ENCODE measurements around the gene MOXD1.

The MOXD1 gene

DNA sequence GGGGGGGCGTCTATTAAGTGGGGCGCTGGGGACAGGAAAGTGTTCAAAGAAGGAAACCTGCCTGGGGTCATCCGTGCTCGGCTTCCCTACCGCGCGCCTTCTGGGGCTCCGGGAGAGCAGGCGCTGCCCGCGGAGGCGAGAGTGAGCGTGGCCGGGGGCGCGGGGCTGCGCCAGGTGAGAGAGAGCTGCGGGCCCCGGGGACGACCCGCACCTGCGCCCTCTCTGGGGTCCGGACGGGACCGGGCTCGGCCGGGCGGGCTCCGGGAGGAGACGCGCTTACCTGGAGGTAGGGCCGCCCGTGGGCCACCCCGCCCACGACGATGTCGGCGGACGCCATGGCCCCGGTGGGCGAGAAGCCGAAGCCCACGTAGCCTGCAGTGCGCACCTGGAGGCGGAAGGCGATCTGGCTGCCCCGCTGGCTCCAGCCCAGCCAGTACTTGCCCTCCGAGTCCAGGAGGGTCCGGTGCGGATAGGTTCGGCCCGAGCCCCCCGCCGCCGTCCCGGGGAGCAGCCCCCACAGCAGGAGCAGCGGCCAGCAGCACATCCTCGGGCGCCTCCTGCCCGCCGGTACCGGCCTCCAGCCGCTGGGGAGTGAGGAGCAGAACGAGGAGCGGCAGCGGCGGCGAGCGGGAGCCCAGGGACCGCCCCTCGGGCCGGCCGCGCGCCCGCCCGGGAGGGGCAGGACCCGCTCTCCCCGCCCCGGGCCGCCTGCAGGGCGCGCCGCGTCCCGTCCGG is at the start of gene MOXD1:
Gene MOXD1, minus strand, starts transcription at position 593 of the 735 bp plus-strand sequence. Its CDS starts 49 bp downstream, at position 544.
- peak within 1 kb of the TSS; percentile 30 for H3K4me3 ChIP-seq (ENCODE audit: low read depth, low read length)
- no peaks in the 10 kb centered on the region for H3K36me3 ChIP-seq
- H3K27ac ChIP-seq = no peak within 1 kb of the TSS
- no peaks in the 10 kb centered on the region for H3K9me3 ChIP-seq (ENCODE audit: severe bottlenecking)
- TF ChIP-seq, protein P1, sequence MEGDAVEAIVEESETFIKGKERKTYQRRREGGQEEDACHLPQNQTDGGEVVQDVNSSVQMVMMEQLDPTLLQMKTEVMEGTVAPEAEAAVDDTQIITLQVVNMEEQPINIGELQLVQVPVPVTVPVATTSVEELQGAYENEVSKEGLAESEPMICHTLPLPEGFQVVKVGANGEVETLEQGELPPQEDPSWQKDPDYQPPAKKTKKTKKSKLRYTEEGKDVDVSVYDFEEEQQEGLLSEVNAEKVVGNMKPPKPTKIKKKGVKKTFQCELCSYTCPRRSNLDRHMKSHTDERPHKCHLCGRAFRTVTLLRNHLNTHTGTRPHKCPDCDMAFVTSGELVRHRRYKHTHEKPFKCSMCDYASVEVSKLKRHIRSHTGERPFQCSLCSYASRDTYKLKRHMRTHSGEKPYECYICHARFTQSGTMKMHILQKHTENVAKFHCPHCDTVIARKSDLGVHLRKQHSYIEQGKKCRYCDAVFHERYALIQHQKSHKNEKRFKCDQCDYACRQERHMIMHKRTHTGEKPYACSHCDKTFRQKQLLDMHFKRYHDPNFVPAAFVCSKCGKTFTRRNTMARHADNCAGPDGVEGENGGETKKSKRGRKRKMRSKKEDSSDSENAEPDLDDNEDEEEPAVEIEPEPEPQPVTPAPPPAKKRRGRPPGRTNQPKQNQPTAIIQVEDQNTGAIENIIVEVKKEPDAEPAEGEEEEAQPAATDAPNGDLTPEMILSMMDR (IDR thresholded peaks at IDR 0.05; ENCODE audit: low read depth, low read length) = no peak
- peaks cover 93% of the 10 kb centered on the region for H3K27me3 ChIP-seq (ENCODE audit: insufficient read depth, low read depth, severe bottlenecking)
- peak; percentile 20 for DNase-seq

DNA sequence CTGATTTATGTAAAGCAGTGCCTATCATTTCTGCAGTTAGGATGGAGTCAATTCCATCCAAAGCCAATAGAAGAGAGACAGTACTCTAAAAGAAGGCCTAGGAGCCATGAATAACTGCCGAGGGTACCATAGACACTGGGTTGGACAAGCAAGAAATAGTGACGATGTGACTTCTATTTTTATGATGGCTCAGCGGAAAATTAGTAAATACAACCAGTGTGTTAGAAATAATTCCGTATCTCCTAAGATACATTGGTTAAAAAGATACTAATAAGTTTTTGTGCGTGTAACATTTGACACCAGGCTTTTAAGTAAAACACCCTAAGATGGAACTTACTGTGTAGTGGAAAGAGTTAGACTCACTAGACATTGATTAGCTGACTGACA is 45.6 kb upstream of the MOXD1 start:
- H3K36me3 ChIP-seq = no peaks in the 10 kb centered on the region
- H3K9me3 ChIP-seq (ENCODE audit: severe bottlenecking) = no peaks in the 10 kb centered on the region
- H3K27me3 ChIP-seq (ENCODE audit: insufficient read depth, low read depth, severe bottlenecking) = no peaks in the 10 kb centered on the region
- no peak overlapping the region for H3K27ac ChIP-seq
- no peak overlapping the region for H3K4me3 ChIP-seq (ENCODE audit: low read depth, low read length)
- DNase-seq = no peak
- TF ChIP-seq, protein P1 (IDR thresholded peaks at IDR 0.05; ENCODE audit: low read depth, low read length) = no peak

DNA sequence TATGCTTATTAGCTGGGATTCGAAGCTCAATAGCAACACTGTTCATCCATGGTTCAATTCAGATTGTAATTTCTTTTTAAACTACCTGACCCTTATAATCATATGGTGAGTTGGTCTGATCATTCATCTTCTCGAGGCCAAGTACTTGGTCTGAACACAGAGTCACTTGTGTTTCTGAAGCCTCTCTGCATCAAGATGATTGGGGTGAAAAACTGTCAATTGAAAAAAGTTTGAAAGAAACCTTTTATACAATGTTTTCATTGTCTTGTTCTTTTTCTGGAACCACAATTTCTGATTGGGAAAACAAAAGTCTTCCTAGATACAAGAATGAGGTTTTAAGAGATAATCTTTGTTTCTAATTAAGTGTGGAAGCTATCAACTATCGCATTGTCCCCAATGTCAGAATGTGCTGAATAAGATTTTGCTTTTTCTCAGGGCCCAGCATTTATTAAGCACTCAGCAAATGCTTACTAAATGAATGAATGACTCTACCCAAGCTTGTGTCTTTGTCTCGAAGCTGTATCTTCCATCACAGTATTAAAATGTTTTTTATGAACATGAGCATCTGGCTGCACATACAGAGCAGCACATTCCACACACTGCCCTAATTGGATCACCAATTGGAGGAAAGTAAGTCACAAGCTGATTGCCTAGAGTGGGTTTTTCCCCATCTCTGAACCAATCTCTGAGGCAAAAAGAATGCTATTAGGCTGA is 45.0 kb upstream of the MOXD1 start:
- no peak overlapping the region for H3K4me3 ChIP-seq (ENCODE audit: low read depth, low read length)
- no peaks in the 10 kb centered on the region for H3K36me3 ChIP-seq
- H3K9me3 ChIP-seq (ENCODE audit: severe bottlenecking) = no peaks in the 10 kb centered on the region
- TF ChIP-seq, protein P1 (IDR thresholded peaks at IDR 0.05; ENCODE audit: low read depth, low read length) = no peak
- H3K27me3 ChIP-seq (ENCODE audit: insufficient read depth, low read depth, severe bottlenecking) = no peaks in the 10 kb centered on the region
- no peak for DNase-seq
- no peak overlapping the region for H3K27ac ChIP-seq

DNA sequence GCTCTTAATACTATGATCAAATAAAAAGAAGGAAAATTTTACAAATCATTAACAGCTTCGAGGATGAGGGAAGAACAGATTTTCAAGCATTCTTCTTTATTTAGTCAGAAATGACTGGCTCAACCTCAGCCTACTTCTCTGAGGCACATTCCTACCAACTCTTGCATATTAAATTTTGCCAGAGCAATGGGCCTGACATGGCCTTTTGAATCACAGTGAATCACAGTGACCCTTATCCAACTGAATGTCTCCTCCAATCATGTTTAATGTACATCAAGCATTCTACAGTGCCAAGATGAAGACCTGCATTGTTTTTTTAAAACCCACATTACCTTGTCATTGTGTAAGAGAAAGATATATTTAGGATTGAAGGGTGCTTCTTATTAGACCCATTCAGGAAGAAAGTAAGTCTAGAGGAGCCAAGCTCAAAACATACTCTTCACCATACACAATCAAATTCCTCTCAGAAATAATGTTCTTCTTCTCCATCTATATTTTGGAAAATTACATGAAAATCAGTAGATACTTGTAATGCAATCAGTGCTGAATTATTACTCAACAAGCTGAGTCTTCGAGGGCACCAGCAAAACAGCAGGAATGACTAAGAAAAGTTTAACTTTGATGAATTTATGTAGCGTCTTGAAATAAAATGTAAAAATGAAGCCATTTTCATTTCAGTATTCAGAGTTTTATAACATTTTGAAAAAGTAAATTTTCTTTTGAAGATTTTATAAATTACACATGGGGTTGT is 44.1 kb upstream of the MOXD1 start:
- Histone ChIP-seq H3K9me3 (ENCODE audit: severe bottlenecking) (no peaks in the 10 kb centered on the region), H3K4me3 (ENCODE audit: low read depth, low read length) (no peak overlapping the region), H3K27me3 (ENCODE audit: insufficient read depth, low read depth, severe bottlenecking) (no peaks in the 10 kb centered on the region), H3K36me3 (no peaks in the 10 kb centered on the region), H3K27ac (no peak overlapping the region)
- TF ChIP-seq, protein P1 (IDR thresholded peaks at IDR 0.05; ENCODE audit: low read depth, low read length) = no peak
- no peak for DNase-seq

DNA sequence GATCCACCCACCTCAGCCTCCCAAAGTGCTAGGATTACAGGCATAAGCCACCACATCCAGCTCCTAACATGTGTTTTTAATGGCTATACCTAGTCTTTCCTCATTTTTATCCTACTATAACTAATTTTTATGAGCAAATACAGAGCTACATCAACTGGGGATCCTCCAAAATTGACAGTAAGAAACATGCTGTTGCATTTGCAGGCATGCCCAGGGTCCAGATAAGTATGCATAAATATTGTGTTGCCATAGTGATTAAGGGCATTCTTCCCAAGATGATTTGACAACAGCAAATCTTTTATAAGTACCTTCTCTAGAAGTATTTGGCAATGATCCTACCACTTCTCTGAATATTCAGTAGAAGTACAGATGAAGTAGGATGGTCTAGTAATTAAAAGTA is 41.9 kb upstream of the MOXD1 start:
- Histone ChIP-seq H3K27me3 (ENCODE audit: insufficient read depth, low read depth, severe bottlenecking) (peaks cover 5% of the 10 kb centered on the region), H3K9me3 (ENCODE audit: severe bottlenecking) (no peaks in the 10 kb centered on the region), H3K4me3 (ENCODE audit: low read depth, low read length) (no peak overlapping the region), H3K36me3 (no peaks in the 10 kb centered on the region), H3K27ac (no peak overlapping the region)
- DNase-seq = no peak
- TF ChIP-seq, protein P1 (IDR thresholded peaks at IDR 0.05; ENCODE audit: low read depth, low read length) = no peak
